Measurements from ENCODE around the gene EIF2B5. TPM values are rescaled to one million over a fixed set of nuclear protein-coding genes. Genes with fewer than 3 reads are reported as not detected.

The EIF2B5 gene
- 19.4 and 22.1 TPM in 2 replicates for total RNA-seq

DNA sequence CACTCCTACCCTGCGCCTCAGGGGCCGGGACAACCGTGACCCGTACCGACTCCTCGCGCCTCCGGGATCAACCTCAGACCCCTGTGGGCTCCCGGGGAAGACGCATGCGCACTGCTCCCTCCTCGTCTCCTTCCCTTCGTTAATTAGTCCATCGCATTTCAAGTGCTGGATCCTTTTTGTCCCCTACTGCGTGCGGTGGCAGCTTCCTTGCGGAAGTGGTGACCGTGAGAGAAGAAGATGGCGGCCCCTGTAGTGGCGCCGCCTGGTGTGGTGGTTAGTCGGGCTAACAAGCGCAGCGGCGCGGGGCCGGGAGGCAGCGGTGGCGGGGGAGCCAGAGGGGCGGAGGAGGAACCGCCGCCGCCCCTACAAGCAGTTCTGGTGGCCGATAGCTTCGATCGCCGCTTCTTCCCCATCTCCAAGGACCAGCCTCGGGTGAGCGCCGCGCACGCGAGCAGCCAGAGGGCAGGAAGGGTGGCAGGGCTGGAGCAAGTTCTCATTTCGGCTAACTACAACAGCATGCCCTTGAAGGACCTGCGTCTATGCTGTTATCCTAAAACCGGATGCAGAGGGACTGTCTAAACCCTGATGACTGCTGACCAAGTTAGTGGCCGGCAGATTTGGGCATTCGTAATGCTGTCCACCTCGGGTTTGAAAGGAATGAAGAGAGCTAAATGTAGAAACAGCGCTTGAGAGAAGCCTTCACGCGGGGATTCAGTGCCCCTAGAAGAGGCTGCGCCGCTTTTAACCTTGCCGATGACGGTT lies at the start of gene EIF2B5:
TSS of gene EIF2B5 (plus strand) at position 210 of the 762 bp plus-strand sequence. CDS start at position 238, 28 bp downstream.
- peak within 1 kb of the TSS; percentile 100 for H2AFZ ChIP-seq (ENCODE audit: low read length)
- H3K36me3 ChIP-seq (ENCODE audit: insufficient read depth, low read length) = peaks cover 14% of the 10 kb centered on the region
- no peaks in the 10 kb centered on the region for H3K27me3 ChIP-seq (ENCODE audit: insufficient read depth, low read length)
- H4K20me1 ChIP-seq (ENCODE audit: insufficient read depth, low read length) = peaks cover 16% of the 10 kb centered on the region
- H3K4me2 ChIP-seq (ENCODE audit: insufficient read depth, low read length) = peak within 1 kb of the TSS; percentile 100
- H3K4me3 ChIP-seq (ENCODE audit: insufficient read depth, low read length) = peak within 1 kb of the TSS; percentile 89
- peak; percentile 34 for TF ChIP-seq CTCF (IDR thresholded peaks at IDR 0.05; ENCODE audit: extremely low read depth, low read depth, low read length)
- peak within 1 kb of the TSS; percentile 83 for H3K27ac ChIP-seq (ENCODE audit: low read depth, low read length)
- H3K79me2 ChIP-seq (ENCODE audit: insufficient read depth, low read length) = peaks cover 45% of the 10 kb centered on the region
- peak; percentile 87 for DNase-seq (ENCODE audit: insufficient read length, low spot score, missing footprints)
- peaks cover 19% of the 10 kb centered on the region for H3K4me1 ChIP-seq (ENCODE audit: insufficient read depth, low read length)
- H3K9me3 ChIP-seq (ENCODE audit: low read depth, low read length) = no peaks in the 10 kb centered on the region

GRCh38 chr3:184085389-184085852 lies 49.7 kb upstream of the EIF2B5 start:
- Histone ChIP-seq H3K4me2 (ENCODE audit: insufficient read depth, low read length) (no peak overlapping the region), H4K20me1 (ENCODE audit: insufficient read depth, low read length) (no peaks in the 10 kb centered on the region), H3K79me2 (ENCODE audit: insufficient read depth, low read length) (no peaks in the 10 kb centered on the region), H3K27me3 (ENCODE audit: insufficient read depth, low read length) (peaks cover 9% of the 10 kb centered on the region), H3K4me3 (ENCODE audit: insufficient read depth, low read length) (no peak overlapping the region), H3K4me1 (ENCODE audit: insufficient read depth, low read length) (no peaks in the 10 kb centered on the region), H3K36me3 (ENCODE audit: insufficient read depth, low read length) (no peaks in the 10 kb centered on the region), H2AFZ (ENCODE audit: low read length) (no peak overlapping the region), H3K27ac (ENCODE audit: low read depth, low read length) (no peak overlapping the region), H3K9me3 (ENCODE audit: low read depth, low read length) (peaks cover 5% of the 10 kb centered on the region)
- no peak for TF ChIP-seq CTCF (IDR thresholded peaks at IDR 0.05; ENCODE audit: extremely low read depth, low read depth, low read length)
- peak; percentile 73 for DNase-seq (ENCODE audit: insufficient read length, low spot score, missing footprints)

DNA sequence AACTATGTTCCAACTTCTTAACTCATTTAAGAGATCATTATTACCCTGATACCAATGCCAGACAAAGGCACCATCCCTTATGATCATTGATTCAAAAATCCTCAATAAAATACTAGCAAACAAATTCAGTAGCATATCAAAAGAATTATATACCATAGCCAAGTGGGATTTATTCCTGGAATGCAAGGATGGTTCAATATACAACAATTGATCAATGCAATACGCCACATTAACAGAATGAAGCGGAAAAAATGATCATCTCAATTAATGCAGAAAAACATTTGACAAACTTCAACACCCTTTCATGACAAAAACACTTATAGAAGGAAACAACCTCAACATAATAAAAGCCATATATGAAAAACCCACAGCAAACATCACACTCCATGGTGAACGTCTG lies 43.0 kb upstream of the EIF2B5 start:
- H3K27me3 ChIP-seq (ENCODE audit: insufficient read depth, low read length) = peaks cover under 1% of the 10 kb centered on the region
- DNase-seq (ENCODE audit: insufficient read length, low spot score, missing footprints) = no peak
- no peak for TF ChIP-seq CTCF (IDR thresholded peaks at IDR 0.05; ENCODE audit: extremely low read depth, low read depth, low read length)
- H3K27ac ChIP-seq (ENCODE audit: low read depth, low read length) = no peak overlapping the region
- no peaks in the 10 kb centered on the region for H3K4me1 ChIP-seq (ENCODE audit: insufficient read depth, low read length)
- H3K79me2 ChIP-seq (ENCODE audit: insufficient read depth, low read length) = no peaks in the 10 kb centered on the region
- no peaks in the 10 kb centered on the region for H3K36me3 ChIP-seq (ENCODE audit: insufficient read depth, low read length)
- no peak overlapping the region for H3K4me2 ChIP-seq (ENCODE audit: insufficient read depth, low read length)
- no peaks in the 10 kb centered on the region for H3K9me3 ChIP-seq (ENCODE audit: low read depth, low read length)
- no peaks in the 10 kb centered on the region for H4K20me1 ChIP-seq (ENCODE audit: insufficient read depth, low read length)
- no peak overlapping the region for H3K4me3 ChIP-seq (ENCODE audit: insufficient read depth, low read length)
- H2AFZ ChIP-seq (ENCODE audit: low read length) = no peak overlapping the region

- Histone ChIP-seq H3K4me1 (ENCODE audit: insufficient read depth, low read length) (no peaks in the 10 kb centered on the region), H3K79me2 (ENCODE audit: insufficient read depth, low read length) (no peaks in the 10 kb centered on the region), H3K9me3 (ENCODE audit: low read depth, low read length) (no peaks in the 10 kb centered on the region), H4K20me1 (ENCODE audit: insufficient read depth, low read length) (no peaks in the 10 kb centered on the region), H3K4me2 (ENCODE audit: insufficient read depth, low read length) (no peak within 1 kb of the TSS), H3K27me3 (ENCODE audit: insufficient read depth, low read length) (peaks cover 12% of the 10 kb centered on the region), H3K4me3 (ENCODE audit: insufficient read depth, low read length) (no peak within 1 kb of the TSS), H3K27ac (ENCODE audit: low read depth, low read length) (no peak within 1 kb of the TSS), H3K36me3 (ENCODE audit: insufficient read depth, low read length) (no peaks in the 10 kb centered on the region), H2AFZ (ENCODE audit: low read length) (no peak within 1 kb of the TSS)
- DNase-seq (ENCODE audit: insufficient read length, low spot score, missing footprints) = peak; percentile 39
- TF ChIP-seq CTCF (IDR thresholded peaks at IDR 0.05; ENCODE audit: extremely low read depth, low read depth, low read length) = no peak
Measured at GRCh38 chr3:184096811-184097383, 38.3 kb upstream of the EIF2B5 start, which contains the start of gene HTR3E. Gene HTR3E, plus strand, starts transcription at chr3:184097064. Its CDS starts 466 bp downstream, at chr3:184097530.
